Loucy (cell line): ENCODE data around the gene TSPAN17.

Experiments used
- CTCF ChIP-seq: fragments of 200-600 bp; sonication (generic); conservative IDR thresholded peaks from 2 replicates; pipeline ENCODE4 v1.5.1; 2014; ENCODE audit warnings: mild to moderate bottlenecking, antibody characterized with exemption, low read length
- EZH2phosphoT487 ChIP-seq: fragments of 200-600 bp; IDR thresholded peaks from 2 replicates; pipeline ENCODE4 v1.6.1; 2018; ENCODE audit warnings: antibody characterized with exemption, mild to moderate bottlenecking, moderate library complexity, borderline replicate concordance

GRCh38 chr5:176619203-176619568 is 28.1 kb upstream of the TSPAN17 start:
- TF ChIP-seq CTCF (no peak), EZH2phosphoT487 (no peak)
